Measurements from ENCODE around the gene TBX20.

The TBX20 gene

GRCh38 chr7:35253710-35254495 lies at the start of gene TBX20:
Gene TBX20, minus strand, starts transcription at chr7:35254100. Its CDS starts 480 bp downstream, at chr7:35253620.
- no CpG with 5 or more reads among the region's 76 CpGs for WGBS (ENCODE audit: insufficient coverage, insufficient read length)
- no peaks in the 10 kb centered on the region for H3K36me3 ChIP-seq (ENCODE audit: control insufficient read depth, insufficient read depth, low read length)
- peaks cover 3% of the 10 kb centered on the region; the same call in 1 of the 2 replicates for H3K4me1 ChIP-seq (ENCODE audit: control insufficient read depth, insufficient read depth, low read length)
- peak within 1 kb of the TSS; percentile 57; the same call in 1 of the 2 replicates for H3K4me3 ChIP-seq (ENCODE audit: low read length)
- no peaks in the 10 kb centered on the region for H3K9me3 ChIP-seq (ENCODE audit: control insufficient read depth, insufficient read depth, low read length)
- DNase-seq (ENCODE audit: low read depth, low spot score): no peak
- H3K27me3 ChIP-seq (ENCODE audit: control insufficient read depth, insufficient read depth, low read length): peaks cover 84% of the 10 kb centered on the region
- H3K27ac ChIP-seq (ENCODE audit: low read length): no peak within 1 kb of the TSS

GRCh38 chr7:35289376-35289775 lies 35.5 kb upstream of the TBX20 start:
- Histone ChIP-seq H3K9me3 (ENCODE audit: control insufficient read depth, insufficient read depth, low read length) (no peaks in the 10 kb centered on the region), H3K27me3 (ENCODE audit: control insufficient read depth, insufficient read depth, low read length) (no peaks in the 10 kb centered on the region), H3K4me1 (ENCODE audit: control insufficient read depth, insufficient read depth, low read length) (no peaks in the 10 kb centered on the region), H3K4me3 (ENCODE audit: low read length) (no peak overlapping the region), H3K27ac (ENCODE audit: low read length) (no peak overlapping the region), H3K36me3 (ENCODE audit: control insufficient read depth, insufficient read depth, low read length) (no peaks in the 10 kb centered on the region)
- no CpG with 5 or more reads among the region's 6 CpGs for WGBS (ENCODE audit: insufficient coverage, insufficient read length)
- no peak for DNase-seq (ENCODE audit: low read depth, low spot score)

- no CpG with 5 or more reads among the region's 3 CpGs for WGBS (ENCODE audit: insufficient coverage, insufficient read length)
Measured at GRCh38 chr7:35286986-35287385, 33.1 kb upstream of the TBX20 start.

GRCh38 chr7:35286422-35286821 lies 32.5 kb upstream of the TBX20 start:
- Histone ChIP-seq H3K27me3 (ENCODE audit: control insufficient read depth, insufficient read depth, low read length) (no peaks in the 10 kb centered on the region), H3K36me3 (ENCODE audit: control insufficient read depth, insufficient read depth, low read length) (no peaks in the 10 kb centered on the region), H3K4me3 (ENCODE audit: low read length) (no peak overlapping the region), H3K9me3 (ENCODE audit: control insufficient read depth, insufficient read depth, low read length) (no peaks in the 10 kb centered on the region), H3K27ac (ENCODE audit: low read length) (no peak overlapping the region), H3K4me1 (ENCODE audit: control insufficient read depth, insufficient read depth, low read length) (no peaks in the 10 kb centered on the region)
- no peak for DNase-seq (ENCODE audit: low read depth, low spot score)

More at GRCh38 chr7:35286986-35287385, 33.1 kb upstream of the TBX20 start:
- DNase-seq (ENCODE audit: low read depth, low spot score): no peak
- H3K4me1 ChIP-seq (ENCODE audit: control insufficient read depth, insufficient read depth, low read length): no peaks in the 10 kb centered on the region
- no peaks in the 10 kb centered on the region for H3K27me3 ChIP-seq (ENCODE audit: control insufficient read depth, insufficient read depth, low read length)
- no peaks in the 10 kb centered on the region for H3K36me3 ChIP-seq (ENCODE audit: control insufficient read depth, insufficient read depth, low read length)
- no peak overlapping the region for H3K27ac ChIP-seq (ENCODE audit: low read length)
- no peak overlapping the region for H3K4me3 ChIP-seq (ENCODE audit: low read length)
- H3K9me3 ChIP-seq (ENCODE audit: control insufficient read depth, insufficient read depth, low read length): no peaks in the 10 kb centered on the region

- no peak overlapping the region for H3K27ac ChIP-seq (ENCODE audit: low read length)
- no peaks in the 10 kb centered on the region for H3K27me3 ChIP-seq (ENCODE audit: control insufficient read depth, insufficient read depth, low read length)
- no peaks in the 10 kb centered on the region for H3K9me3 ChIP-seq (ENCODE audit: control insufficient read depth, insufficient read depth, low read length)
- H3K36me3 ChIP-seq (ENCODE audit: control insufficient read depth, insufficient read depth, low read length): no peaks in the 10 kb centered on the region
- H3K4me3 ChIP-seq (ENCODE audit: low read length): no peak overlapping the region
- no peaks in the 10 kb centered on the region; the same call in 1 of the 2 replicates for H3K4me1 ChIP-seq (ENCODE audit: control insufficient read depth, insufficient read depth, low read length)
- DNase-seq (ENCODE audit: low read depth, low spot score): no peak
- WGBS (ENCODE audit: insufficient coverage, insufficient read length): no CpG with 5 or more reads among the region's 1 CpG
Measured at GRCh38 chr7:35285799-35286198, 31.9 kb upstream of the TBX20 start.

- Histone ChIP-seq H3K4me3 (ENCODE audit: low read length) (no peak overlapping the region), H3K27ac (ENCODE audit: low read length) (no peak overlapping the region), H3K4me1 (ENCODE audit: control insufficient read depth, insufficient read depth, low read length) (peaks cover 2% of the 10 kb centered on the region; the same call in 1 of the 2 replicates), H3K9me3 (ENCODE audit: control insufficient read depth, insufficient read depth, low read length) (no peaks in the 10 kb centered on the region), H3K36me3 (ENCODE audit: control insufficient read depth, insufficient read depth, low read length) (no peaks in the 10 kb centered on the region), H3K27me3 (ENCODE audit: control insufficient read depth, insufficient read depth, low read length) (no peaks in the 10 kb centered on the region; the same call in 1 of the 2 replicates)
- DNase-seq (ENCODE audit: low read depth, low spot score): no peak
- no CpG with 5 or more reads among the region's 4 CpGs for WGBS (ENCODE audit: insufficient coverage, insufficient read length)
Measured at GRCh38 chr7:35280902-35281301, 27.0 kb upstream of the TBX20 start.

GRCh38 chr7:35277359-35277758 lies 23.5 kb upstream of the TBX20 start:
- no CpG with 5 or more reads among the region's 1 CpG for WGBS (ENCODE audit: insufficient coverage, insufficient read length)
- H3K9me3 ChIP-seq (ENCODE audit: control insufficient read depth, insufficient read depth, low read length): no peaks in the 10 kb centered on the region
- no peaks in the 10 kb centered on the region; the same call in 1 of the 2 replicates for H3K27me3 ChIP-seq (ENCODE audit: control insufficient read depth, insufficient read depth, low read length)
- H3K27ac ChIP-seq (ENCODE audit: low read length): no peak overlapping the region
- H3K4me1 ChIP-seq (ENCODE audit: control insufficient read depth, insufficient read depth, low read length): peaks cover 2% of the 10 kb centered on the region; the same call in 1 of the 2 replicates
- no peak for DNase-seq (ENCODE audit: low read depth, low spot score)
- no peak overlapping the region for H3K4me3 ChIP-seq (ENCODE audit: low read length)
- H3K36me3 ChIP-seq (ENCODE audit: control insufficient read depth, insufficient read depth, low read length): no peaks in the 10 kb centered on the region

GRCh38 chr7:35272246-35272645 lies 18.3 kb upstream of the TBX20 start:
- H3K4me1 ChIP-seq (ENCODE audit: control insufficient read depth, insufficient read depth, low read length): no peaks in the 10 kb centered on the region
- no CpG with 5 or more reads among the region's 1 CpG for WGBS (ENCODE audit: insufficient coverage, insufficient read length)
- DNase-seq (ENCODE audit: low read depth, low spot score): no peak

GRCh38 chr7:35268953-35269352 lies 15.1 kb upstream of the TBX20 start:
- WGBS (ENCODE audit: insufficient coverage, insufficient read length): no CpG with 5 or more reads among the region's 5 CpGs
- no peaks in the 10 kb centered on the region for H3K36me3 ChIP-seq (ENCODE audit: control insufficient read depth, insufficient read depth, low read length)

More at GRCh38 chr7:35272246-35272645, 18.3 kb upstream of the TBX20 start:
- H3K27me3 ChIP-seq (ENCODE audit: control insufficient read depth, insufficient read depth, low read length): no peaks in the 10 kb centered on the region
- no peaks in the 10 kb centered on the region for H3K9me3 ChIP-seq (ENCODE audit: control insufficient read depth, insufficient read depth, low read length)
- no peaks in the 10 kb centered on the region for H3K36me3 ChIP-seq (ENCODE audit: control insufficient read depth, insufficient read depth, low read length)
- H3K4me3 ChIP-seq (ENCODE audit: low read length): no peak overlapping the region
- no peak overlapping the region for H3K27ac ChIP-seq (ENCODE audit: low read length)

GRCh38 chr7:35267411-35267810 lies 13.5 kb upstream of the TBX20 start:
- Histone ChIP-seq H3K27me3 (ENCODE audit: control insufficient read depth, insufficient read depth, low read length) (peaks cover 14% of the 10 kb centered on the region; the same call in 1 of the 2 replicates), H3K9me3 (ENCODE audit: control insufficient read depth, insufficient read depth, low read length) (no peaks in the 10 kb centered on the region), H3K27ac (ENCODE audit: low read length) (no peak overlapping the region), H3K4me1 (ENCODE audit: control insufficient read depth, insufficient read depth, low read length) (no peaks in the 10 kb centered on the region), H3K36me3 (ENCODE audit: control insufficient read depth, insufficient read depth, low read length) (no peaks in the 10 kb centered on the region), H3K4me3 (ENCODE audit: low read length) (no peak overlapping the region)
- no peak for DNase-seq (ENCODE audit: low read depth, low spot score)

More at GRCh38 chr7:35268953-35269352, 15.1 kb upstream of the TBX20 start:
- Histone ChIP-seq H3K27ac (ENCODE audit: low read length) (no peak overlapping the region), H3K4me1 (ENCODE audit: control insufficient read depth, insufficient read depth, low read length) (no peaks in the 10 kb centered on the region), H3K4me3 (ENCODE audit: low read length) (no peak overlapping the region), H3K27me3 (ENCODE audit: control insufficient read depth, insufficient read depth, low read length) (no peaks in the 10 kb centered on the region; the same call in 1 of the 2 replicates), H3K9me3 (ENCODE audit: control insufficient read depth, insufficient read depth, low read length) (no peaks in the 10 kb centered on the region)
- DNase-seq (ENCODE audit: low read depth, low spot score): no peak

GRCh38 chr7:35263396-35263795 lies 9.5 kb upstream of the TBX20 start:
- H3K27ac ChIP-seq (ENCODE audit: low read length): no peak overlapping the region
- no peak for DNase-seq (ENCODE audit: low read depth, low spot score)
- peaks cover 2% of the 10 kb centered on the region; the same call in 1 of the 2 replicates for H3K4me1 ChIP-seq (ENCODE audit: control insufficient read depth, insufficient read depth, low read length)
- peaks cover 47% of the 10 kb centered on the region for H3K27me3 ChIP-seq (ENCODE audit: control insufficient read depth, insufficient read depth, low read length)
- no peaks in the 10 kb centered on the region for H3K9me3 ChIP-seq (ENCODE audit: control insufficient read depth, insufficient read depth, low read length)
- H3K4me3 ChIP-seq (ENCODE audit: low read length): no peak overlapping the region
- no CpG with 5 or more reads among the region's 2 CpGs for WGBS (ENCODE audit: insufficient coverage, insufficient read length)
- no peaks in the 10 kb centered on the region for H3K36me3 ChIP-seq (ENCODE audit: control insufficient read depth, insufficient read depth, low read length)

Measured in iPS DF 6.9 (cell line).